ENCODE results near the gene UBXN10.

DNA sequence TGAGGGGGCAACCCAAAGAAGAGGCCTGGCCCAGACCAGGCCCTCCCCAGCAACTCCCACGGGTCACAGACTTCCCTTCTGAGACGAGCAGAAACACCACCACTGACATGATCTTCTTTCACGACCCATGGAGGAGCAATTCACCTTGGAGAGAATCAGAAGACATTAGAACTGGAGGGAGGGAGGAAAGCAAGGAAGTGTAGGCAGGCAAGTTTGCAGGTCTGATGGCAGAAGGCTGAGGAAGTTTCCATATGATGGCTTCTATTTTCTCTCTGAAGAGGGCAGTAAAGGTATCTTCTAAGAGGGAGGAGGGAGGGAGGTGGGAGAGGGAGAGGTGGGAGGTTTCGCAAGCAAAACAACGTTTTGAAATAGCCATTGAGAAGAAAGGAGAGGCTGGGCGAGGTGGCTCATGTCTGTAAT is 1.4 kb upstream of the UBXN10 start:
- no peak for TF ChIP-seq CTCF (IDR thresholded peaks at IDR 0.05)
- no peak for TF ChIP-seq POLR2A (IDR thresholded peaks at IDR 0.05)
